Measurements from ENCODE around the gene SSR2. TPM values are rescaled to one million over a fixed set of nuclear protein-coding genes. Genes with fewer than 3 reads are reported as not detected.
"Not testable (repeated sequence)": the region's sequence is repeated elsewhere in the genome, so short reads cannot be mapped to it uniquely, and the experiment has no call there.

SSR2 gene
- total RNA-seq, 1 donor from 2014 or later = 186 TPM

DNA sequence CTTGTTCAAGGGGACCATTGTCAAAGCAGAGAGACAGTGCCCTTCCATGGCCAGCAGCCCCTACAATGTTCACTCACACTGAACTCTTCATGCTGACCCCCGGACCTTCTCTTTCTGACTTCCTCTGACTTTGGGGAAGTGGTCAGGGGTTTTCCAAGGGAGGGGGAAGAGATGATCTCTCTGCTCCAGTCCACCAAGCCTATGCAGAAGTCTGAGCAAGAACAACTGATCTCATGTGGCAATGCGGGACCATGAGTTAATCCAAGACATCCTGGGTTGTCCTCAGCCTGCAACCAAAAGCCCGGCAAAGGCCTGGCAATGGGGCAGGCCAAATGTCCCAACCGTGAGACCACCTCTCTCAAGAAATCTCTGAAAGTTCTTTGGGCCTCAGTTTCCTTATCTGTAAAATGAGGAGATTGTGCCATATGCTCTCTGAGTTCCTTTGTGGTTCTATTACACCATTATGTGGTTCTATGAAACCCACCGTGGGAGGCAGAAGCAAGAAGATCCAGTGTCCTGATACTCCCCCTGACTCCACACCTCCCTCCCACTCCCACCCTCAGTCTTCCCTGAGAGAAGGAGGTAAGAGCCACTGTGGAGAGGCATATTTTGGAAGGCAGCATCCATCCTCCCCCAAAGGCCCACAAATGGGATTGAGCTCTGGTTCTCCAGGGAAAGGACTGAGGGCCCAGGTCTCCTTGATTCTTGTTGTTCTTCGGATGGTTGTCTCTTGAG is 30.6 kb downstream of the SSR2 start:
- no peak for DNase-seq

DNA sequence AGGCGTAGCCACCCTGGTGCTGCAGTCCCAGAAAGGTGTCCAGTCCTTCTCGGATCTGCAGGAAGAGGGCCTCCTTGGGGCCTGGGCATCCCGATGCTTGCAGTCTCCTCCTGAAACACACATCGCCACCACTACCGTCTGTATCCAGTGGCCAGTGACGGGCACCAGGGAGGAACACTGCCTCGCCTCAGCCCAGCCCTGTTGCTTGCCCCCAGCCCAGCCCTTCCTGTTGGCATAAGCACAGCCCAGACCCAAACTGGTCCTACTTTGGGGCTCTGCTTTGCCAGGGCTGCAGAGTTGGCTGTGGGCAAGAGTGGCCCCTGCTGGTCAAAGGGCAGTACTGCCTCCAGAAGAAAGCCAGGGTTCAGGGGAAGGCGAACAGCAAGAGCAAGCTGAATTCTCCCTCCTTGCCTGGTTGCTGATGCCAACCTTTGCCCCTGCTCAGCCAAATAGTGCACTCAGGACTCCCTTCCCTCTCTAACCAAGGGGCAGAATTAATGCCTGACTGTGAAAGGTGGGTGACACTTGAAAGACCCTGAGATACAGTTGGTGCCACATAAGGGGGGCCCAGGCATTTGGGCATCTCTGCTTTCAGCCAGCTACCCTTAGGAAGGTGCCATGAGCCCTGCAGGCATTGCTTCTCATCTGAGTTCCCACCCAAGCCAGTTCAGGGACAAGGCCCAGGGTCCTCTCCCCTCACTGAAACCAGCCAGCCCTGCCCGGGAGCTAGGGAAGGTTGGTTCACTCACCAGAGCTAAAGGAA is 31.3 kb downstream of the SSR2 start:
- DNase-seq = peak; percentile 51

DNA sequence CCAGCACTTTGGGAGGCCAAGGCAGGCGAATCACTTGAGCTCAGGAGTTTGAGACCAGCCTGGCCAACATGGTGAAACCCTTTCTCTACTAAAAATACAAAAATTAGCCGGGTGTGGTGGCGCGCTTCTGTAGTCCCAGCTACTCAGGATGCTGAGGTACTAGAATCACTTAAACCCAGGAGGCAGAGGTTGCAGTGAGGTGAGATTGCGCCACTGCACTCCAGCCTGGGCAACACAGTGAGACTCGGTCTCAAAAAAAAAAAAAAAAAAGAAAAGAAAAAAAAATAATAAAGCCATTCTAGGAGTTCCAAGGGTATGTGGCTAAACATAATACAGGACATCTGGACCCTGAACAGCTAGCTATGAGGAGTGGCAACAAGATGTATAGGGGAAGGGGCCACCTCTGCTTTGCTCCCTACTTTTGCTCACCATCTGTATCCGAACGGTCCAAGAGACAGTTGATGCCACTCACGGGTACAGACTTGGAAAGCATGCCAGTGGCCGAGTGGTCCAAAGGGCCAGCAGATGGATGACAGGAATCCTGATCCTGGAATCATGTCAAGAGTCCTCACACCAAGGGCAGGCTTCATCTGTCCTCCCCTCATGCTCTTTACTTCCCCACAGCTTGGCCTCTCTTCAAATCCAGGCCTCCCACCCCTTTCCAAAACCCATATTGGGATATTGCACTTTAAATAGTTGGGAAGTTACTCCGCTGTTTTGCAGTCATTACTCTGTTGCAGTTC is 35.7 kb downstream of the SSR2 start:
- DNase-seq = not testable (repeated sequence)

DNA sequence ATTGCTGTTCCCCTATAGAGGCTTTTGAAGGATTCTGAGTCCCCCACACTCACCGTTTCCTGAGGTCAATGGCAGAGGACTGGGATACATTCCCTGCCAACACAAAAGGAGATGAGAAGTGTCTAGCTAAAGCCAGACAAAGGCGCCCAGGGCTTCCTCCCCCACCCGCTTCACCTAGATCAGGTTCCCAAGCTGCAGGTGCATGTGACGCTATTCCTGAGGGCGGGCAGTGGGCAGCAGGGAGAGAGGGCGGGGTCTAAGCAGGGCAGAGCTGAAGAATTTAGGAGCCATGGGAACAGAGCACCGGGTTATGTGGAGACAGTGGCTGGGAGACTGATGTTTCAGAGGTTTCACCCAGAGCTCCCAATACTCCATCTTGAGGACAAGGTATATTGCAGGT is 36.4 kb downstream of the SSR2 start:
- DNase-seq = no peak

DNA sequence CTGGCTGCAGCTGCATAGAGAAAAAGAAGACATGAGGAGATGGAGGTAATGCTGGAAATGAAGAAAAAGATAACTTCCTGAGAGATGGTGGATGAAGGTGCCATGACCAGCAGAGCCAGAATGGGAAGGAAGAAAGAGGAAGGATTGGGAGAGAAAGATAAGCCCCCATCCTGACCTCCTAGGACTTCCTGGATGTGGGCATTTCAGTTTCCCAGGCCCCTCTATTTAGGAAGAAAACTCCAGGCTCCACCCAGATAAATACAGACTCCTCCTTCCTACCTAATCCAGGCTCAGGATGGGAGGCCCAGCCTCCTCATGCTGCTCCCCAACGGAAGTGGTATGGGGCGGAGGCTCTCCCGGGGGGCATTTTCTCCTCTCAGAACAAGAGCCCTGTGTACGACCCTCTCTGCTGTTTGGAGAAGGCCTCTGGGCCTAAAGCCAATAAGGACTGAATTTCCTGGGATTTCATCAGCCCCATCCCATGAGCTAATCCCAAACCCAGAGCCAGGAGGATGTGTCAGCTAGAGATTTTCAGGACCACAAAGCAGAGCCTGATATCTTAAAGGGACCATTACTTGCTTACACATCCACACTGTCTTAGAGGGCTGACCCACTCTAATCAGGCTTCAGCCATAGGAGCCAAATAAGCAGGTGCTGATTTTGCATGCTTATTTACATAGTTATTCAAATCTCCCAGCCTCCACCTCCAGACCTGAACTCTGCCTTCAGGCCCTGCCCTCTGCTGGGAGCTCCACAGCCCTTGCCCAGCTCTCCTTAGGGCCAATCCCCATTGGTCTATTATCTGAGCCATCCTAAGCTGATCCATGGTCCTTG is 37.3 kb downstream of the SSR2 start:
- peak; percentile 98 for DNase-seq

DNA sequence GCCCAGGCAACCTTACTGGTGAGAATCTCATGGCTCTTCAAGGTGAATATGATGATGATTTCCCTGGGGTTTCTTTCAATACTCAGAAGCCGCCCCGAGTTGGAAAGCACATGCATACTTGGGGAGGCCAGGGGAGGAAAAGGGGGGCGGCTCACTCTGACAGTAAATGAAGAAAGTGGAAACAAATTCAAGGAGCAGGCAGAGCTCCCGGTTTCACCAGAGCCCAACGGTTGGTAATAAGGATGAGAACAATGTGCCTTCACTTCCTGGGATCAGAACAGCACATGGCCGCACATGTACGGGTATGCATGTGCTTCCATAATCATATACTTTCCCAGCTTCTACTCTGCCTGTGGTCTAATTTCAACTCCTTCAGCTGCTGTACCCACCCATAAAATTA is 38.6 kb downstream of the SSR2 start:
- DNase-seq = no peak

DNA sequence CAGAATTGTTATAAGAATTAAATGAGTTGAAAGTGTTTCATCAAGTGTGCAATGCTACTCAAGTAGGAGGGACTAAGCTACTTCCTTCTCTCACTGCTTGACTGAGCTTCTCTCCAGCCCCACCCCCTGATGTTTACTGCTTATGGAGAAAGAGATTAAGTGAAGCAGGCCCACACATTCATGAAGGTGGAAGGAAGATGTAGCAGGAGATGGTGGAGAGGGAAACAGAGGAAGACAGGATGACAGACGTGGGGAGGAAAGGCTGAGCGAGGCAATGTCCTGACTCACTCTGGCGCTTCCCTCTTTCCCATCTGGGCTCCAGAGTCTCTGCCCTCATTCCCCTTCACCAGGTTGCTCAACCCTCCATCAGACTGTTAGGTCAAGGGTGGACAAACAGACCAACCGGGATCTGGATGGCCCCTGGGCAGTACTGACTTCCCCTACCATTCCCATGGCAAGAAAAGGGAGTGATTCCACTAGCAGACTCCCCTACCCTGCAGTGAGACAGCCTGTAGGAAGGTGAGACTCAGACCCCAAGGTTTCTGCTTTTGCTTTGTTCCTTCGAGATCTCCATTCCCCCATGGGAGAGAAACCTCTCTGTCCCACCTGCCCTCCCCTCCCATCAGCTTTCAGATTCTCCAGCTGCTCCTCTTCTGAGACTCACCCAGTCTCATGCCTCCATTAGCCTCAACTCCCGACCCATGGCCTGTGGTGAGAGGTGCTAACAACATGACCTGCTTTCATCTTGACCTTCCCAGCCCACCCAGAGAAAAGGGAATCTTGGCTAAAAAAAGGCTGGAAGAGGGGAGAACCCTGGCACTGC is 39.3 kb downstream of the SSR2 start:
- peak; percentile 24 for DNase-seq

DNA sequence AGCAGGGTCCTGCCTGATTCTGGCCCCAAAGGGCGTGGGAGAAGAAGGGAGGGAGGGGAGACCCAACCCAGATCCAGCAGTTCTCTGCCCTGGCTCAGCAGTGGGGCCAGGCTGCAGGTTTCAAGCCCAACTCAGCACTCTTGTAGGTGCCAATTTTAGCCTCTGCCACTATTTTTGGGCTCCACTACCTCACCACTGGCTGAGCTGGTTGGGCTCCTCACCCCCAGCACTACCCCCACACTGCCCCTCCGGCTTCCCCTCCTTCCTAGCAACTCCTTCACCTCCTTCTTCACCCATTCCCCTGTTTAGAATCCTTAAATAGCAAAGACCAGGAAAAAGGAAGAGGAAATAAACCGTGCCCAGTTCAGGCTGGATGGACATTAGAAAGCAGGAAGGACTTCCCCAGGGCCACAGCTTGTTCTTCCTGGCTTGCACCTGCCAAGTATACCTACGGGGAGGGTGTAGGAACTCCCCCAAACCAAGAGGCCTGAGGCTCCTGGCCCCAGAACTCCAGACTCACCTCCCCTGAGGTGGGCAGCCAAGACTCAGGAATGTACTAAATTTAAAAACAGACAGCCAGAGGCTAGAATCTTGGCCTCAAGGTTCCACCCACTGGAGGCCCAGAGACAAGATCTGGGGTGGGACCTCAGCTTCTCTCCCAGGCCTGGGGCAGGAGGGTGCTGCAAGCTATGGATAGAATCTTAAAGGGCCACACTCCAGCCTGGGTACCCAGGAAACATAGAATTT is 41.0 kb downstream of the SSR2 start:
- DNase-seq = no peak

DNA sequence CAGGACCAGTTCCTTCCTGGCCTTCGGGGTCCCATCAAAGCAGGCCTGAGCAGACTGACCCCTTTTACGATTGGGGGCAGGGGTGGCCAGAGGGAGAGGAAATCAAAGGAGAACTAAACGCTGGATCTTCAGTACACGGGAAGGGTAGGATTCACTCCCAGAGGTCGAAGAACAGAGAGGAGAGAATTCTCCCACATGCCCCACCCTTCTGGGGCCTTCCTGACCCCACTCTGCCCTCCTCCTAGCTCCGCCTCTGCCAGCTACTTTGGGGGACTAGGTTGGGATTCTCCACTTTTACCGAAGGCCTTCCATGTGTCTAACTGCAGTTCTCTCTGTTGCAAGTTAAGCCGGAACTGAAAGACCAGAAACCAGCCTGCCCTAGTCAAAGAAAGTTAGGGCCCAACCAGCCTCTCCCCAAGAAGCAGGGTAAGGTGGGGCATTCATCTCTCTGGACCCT is 41.8 kb downstream of the SSR2 start:
- DNase-seq = peak; percentile 23

DNA sequence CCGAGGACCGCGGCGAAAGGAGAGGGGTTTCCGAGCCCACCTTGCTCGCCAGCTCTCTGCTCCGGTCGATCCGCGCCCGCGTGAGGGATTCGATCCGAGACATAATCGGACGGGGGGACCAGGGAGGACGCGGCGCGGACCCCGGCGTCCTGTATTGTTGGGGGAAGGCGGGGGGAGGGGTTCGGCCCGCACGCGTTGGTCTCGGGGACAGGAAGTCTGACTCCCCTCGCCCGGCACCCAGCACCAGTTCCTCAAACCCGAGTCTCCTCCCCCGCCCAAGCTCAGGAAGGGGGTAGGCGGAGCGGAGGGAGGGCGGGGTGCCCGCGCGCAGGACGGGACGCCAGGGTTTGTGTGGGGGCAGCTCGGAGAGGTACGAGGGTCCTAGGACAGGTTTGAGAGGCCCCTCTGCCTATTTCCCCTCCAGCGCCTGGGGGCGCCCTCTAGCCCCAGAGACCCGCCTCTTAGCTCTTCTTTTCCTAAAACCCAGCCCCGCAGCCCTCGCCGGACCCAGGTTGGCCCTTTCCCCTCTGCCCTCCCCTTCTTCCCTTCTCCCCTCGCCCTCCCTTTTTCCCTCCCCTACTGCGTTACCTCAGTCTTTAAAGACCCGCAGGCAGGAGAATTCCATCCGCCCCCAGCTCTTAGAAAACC is 42.3 kb downstream of the SSR2 start, which contains the start of gene ARHGEF2:
Gene ARHGEF2 (minus strand): TSS at position 223 of the 648 bp plus-strand sequence. CDS start 120 bp downstream, at position 103.
- peak; percentile 33 for DNase-seq

DNA sequence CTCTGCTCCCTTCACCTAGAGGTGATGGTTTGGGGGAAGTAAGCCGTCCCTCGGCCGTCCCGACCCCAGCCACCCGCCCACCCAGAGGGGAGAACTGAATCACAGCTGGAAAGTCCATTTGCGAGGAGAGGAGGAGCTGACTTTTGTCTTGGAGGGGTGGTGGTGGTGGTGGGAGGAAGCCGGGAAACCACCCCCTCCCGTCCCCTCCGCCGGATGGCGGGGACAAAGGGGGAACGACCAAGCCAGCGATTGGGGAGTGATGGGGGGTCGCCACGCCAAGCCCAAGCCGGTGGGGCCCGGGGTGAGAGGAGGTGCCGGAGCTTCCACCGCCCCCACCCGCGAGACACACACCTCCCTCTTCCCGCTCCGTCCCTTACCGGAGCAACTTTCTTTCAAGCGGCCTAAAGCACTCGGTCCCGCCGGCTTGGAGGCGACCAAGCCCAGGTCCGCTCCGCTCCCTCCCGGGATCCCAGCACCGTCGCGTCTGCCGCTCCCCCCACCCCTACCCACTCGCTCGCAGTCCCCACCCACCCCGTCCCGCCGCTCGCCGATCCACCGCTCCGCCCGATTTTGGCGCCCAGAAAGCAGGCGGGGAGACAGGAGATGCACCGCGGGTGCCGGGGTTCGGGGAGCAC is 42.9 kb downstream of the SSR2 start:
- DNase-seq = peak; percentile 40

DNA sequence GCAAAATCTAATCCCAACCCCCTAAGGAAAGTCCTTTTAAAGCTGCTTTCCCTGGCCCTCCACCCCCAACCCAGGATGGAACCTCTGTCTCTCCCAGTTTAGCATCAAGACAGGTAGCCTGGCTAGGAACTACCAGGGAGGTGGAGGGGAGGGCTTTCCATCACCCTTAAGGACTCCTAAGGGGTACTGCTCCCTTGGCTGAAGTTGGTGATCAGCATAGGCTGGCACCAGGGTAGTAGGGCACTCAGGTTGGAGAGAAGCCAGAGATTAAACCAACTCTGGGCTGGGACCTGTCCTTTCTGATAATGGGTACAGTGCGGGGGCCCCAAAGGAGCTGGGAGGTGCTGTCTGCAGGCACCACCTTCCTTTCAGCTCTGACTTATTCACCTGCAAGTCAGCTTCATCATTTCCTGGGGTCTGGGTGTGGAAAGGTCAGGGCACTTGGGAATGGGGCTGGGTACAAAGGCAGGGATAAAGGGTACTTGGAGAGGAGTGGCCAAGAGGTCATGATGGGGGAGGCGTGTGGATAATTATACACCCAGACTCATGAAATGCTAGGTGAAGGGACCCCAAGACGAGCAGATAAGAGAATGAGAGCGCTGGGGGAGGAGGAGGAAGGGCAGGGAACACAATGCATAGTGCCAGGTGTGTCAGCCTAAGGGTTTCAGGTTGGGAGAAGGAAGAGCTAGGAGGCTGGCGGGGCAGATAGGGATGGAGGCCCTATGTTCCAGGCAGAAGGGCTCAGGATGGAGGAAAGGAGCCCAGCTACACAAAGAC is 43.6 kb downstream of the SSR2 start:
- no peak for DNase-seq

DNA sequence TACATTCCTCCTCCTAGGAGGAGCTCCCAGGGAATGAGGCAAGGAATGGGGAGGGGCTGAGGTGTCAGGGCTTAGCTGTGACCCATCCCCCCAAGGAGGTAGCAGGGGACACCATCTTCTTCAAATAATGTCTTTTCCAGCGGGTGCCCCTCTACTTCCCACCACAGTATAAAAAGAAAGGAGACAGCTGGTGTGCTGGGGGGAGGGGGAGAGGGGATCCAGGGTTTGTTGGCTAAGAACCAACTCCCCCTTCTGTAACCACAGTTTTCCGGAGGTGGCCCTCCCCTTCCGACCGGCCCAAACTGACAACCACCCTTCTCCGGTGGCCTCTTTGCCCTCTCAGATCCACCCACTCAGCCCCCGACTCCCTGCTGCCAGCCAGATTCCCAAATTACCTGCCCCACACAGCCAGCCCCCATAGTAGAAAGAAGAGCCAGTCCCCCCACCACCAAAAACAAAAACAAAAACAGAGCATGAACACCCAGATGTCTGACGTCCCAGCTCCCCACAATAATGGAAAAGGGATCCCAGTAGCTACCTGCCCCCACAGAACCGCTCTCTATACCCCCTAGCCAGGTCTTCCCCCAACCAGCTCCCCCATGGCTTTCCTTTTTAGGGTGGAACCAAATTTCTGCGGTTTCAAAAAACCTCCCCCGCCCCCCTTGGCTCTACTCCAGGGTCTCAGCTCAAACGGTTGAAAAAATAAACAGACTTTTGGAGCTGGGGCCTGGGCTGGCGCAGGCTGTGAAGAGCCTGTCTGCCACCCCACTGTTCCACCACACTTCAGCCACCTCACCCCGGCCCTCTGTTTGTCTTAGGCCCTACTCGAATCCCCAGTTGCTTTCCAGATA is 44.5 kb downstream of the SSR2 start:
- DNase-seq = peak; percentile 49

DNA sequence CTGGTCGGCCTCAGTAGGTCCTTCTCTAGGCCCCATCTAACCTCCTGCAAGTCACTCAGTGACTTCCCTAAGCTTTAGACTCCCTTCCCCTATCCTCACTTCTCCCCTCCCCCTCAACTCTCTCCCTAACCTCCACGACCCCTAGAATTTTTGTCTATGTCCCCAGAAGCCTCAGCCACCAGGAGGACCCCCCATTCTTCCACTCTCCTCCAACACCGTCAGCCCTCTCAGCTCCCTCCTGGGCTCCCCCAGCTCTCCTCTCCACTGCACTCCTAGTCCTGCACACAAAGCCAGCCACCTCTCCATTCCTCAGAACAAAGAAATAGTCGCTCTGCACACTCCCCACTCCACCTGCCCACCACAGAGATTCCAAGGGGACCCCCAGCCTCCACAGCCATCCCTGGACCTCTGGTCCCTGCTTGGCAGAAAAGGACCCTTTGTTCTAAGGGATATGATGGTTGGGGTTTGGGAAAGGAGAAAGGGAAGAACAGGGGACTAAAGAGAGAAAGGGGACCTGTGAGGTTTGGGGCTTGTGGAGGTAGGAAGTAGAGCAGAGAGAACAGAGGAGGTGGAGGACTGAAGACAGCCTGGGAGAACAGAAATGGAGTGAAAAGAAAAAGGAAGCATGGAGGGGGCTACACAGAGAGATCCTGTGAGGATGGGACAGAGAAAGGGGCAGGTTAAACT is 45.2 kb downstream of the SSR2 start:
- DNase-seq = no peak

DNA sequence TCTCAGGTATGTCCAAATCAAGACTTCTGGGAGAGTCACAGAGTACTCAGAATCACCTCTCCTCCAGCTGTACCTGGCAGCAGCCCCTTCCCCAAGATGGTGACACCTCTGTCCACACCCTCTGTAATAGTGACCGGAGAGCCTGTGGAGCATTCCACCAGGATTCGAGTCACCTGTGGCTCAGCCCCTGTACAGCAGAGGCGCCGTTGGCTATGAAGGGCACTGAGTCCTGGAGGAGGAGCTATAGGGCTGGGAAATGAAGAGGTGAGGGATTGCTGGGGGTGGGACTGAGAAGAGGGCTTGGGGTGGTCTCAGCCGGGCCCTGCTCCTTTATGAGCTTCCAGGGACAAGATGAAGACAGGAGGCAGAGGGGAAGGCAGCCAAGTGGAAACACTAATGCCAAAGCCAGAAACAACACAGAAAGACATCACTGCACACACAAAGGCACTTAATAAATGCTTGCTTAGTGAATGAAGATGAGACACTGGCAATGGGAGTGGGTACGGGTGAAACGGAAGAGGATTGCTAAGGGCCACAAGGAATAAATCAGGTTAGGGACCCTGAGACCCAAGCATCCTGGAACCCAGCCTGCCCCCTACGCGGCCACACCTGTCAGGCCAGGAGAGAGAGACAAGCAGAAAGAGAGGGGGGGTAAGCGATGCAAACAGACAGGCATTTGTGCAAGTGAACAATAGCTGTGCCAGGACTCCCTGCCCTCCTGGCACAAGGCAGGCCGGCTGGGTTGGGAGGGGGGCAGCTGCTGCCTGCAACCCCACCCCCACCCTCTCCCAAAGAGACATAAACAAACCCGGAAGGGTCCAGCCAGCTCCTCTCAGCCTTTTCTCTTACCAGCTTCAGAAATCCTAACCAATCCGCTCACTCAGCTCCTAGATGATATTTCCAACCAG is 46.3 kb downstream of the SSR2 start:
- DNase-seq = no peak

DNA sequence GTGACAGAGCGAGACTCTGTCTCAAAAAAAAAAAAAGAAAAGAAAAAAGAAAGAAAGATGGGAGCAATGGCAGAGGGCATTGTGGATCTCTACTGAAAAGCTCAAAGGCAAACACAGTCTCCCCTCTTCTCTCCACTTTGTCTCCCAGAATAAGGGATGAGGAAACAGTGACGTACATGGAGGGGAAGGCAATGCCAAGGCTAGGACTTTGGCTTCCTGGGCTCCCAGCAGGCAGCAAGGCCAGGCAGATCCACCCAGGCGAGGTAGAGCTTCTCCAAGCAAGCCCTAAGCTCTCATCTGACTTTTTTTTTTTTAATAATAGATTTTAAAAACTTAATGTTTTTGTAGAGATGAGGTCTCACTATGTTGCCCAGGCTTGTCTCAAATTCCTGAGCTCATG is 47.0 kb downstream of the SSR2 start:
- no peak for DNase-seq

Measured in skin of body (tissue), 2 donors.